ENCODE measurements around the gene THYN1. TPM values are rescaled to one million over a fixed set of nuclear protein-coding genes. Genes with fewer than 3 reads are reported as not detected.
A peak's percentile ranks its signal among the peaks of the same experiment; 100 is the strongest.

THYN1 gene
- 97.0 and 101 TPM in 2 replicates for total RNA-seq (2021)
- long read RNA-seq, transcript THYN1-201 (7 exons, 1,299 nt), result minor isoform, 44 of 238 reads
- long read RNA-seq, transcript THYN1-202 (7 exons, 835 nt), result minor isoform, 18 of 238 reads
- long read RNA-seq, transcript THYN1-203 (8 exons, 943 nt), result minor isoform, 21 of 238 reads
- long read RNA-seq, transcript THYN1-204 (8 exons, 893 nt), result major isoform, 92 of 238 reads
- long read RNA-seq, partial matches to known transcripts, result 36 of 238 reads
- long read RNA-seq, other reads (novel, unspliced or antisense), result 26 of 238 reads

DNA sequence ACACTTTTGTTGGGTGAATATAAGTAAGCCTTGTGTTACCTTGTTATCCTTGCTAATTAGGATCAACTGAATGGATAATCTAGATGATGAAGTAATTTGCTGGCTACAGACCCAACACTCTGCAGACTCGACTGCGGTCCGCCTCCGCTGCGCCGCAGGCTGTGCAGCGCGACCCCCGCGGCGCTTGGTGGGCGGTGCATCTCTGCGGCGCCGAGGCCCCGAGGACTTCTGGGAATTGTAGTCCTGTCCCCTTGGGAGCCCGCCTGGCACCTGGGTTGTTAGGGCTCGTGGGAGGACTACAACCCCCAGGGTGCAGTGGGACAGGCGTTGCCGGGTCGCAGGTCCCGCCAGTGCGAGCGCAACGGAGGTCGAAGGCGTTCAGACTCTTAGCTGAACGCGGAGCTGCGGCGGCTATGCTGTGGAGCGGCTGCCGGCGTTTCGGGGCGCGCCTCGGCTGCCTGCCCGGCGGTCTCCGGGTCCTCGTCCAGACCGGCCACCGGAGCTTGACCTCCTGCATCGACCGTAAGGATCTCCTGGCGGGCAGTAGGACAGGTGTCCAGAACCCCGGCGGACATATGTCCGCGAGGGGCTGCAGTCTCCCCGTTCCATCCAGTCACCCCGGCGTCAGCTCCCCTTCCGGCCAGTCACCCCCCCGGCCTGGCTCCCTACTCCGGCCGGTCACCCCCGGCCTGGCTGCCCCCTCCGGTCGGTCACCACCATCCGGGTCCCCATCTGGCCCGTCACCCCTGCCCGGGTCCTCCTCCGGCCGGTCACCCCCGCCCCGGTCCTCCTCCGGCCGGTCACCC lies at the start of gene THYN1, which contains the start of gene ACAD8:
Gene THYN1, minus strand, starts transcription at position 165 of the 806 bp plus-strand sequence. CDS start 470 bp downstream, outside the sequence.
Gene ACAD8, plus strand, starts transcription at position 381 of the 806 bp plus-strand sequence. Its CDS starts 33 bp downstream, at position 414.
- Histone ChIP-seq H3K4me2 (ENCODE audit: insufficient read depth, insufficient read length, low read length) (peak within 1 kb of the TSS; percentile 77), H3K27ac (ENCODE audit: insufficient read length, low read depth, low read length) (no peak within 1 kb of the TSS), H3K4me1 (ENCODE audit: insufficient read depth, low read length) (0 out of 2 replicates have a peak, but pooled peaks cover 2% of the 10 kb centered on the region), H4K5ac (ENCODE audit: insufficient read length, low read depth, low read length) (no peak within 1 kb of the TSS), H4K20me1 (ENCODE audit: control insufficient read depth, insufficient read depth, insufficient read length) (no peaks in the 10 kb centered on the region), H2BK5ac (ENCODE audit: insufficient read length, low read length) (no peak within 1 kb of the TSS), H3K18ac (ENCODE audit: insufficient read length, low read depth, low read length) (no peak within 1 kb of the TSS), H3K23me2 (ENCODE audit: insufficient read length, low read depth, low read length, poor library complexity, severe bottlenecking) (peaks cover 3% of the 10 kb centered on the region), H2BK120ac (ENCODE audit: low read depth, low read length, poor library complexity, severe bottlenecking) (no peak within 1 kb of the TSS), H4K8ac (replicated peaks; ENCODE audit: insufficient read length, low read depth, low read length) (no peak within 1 kb of the TSS), H2BK20ac (ENCODE audit: low read depth, low read length, poor library complexity, severe bottlenecking) (no peak within 1 kb of the TSS), H3K4ac (ENCODE audit: low read depth, low read length) (no peak within 1 kb of the TSS), H3K56ac (ENCODE audit: insufficient read length, low read depth, low read length) (no peak within 1 kb of the TSS), H3T11ph (ENCODE audit: low read length) (no peak within 1 kb of the TSS), H3K27me3 (ENCODE audit: insufficient read depth, low read length) (no peaks in the 10 kb centered on the region), H2BK15ac (ENCODE audit: low read depth, low read length) (no peak within 1 kb of the TSS), H2AK5ac (ENCODE audit: insufficient read length, low read length) (no peak within 1 kb of the TSS), H3K23ac (ENCODE audit: insufficient read length, low read depth, low read length) (no peak within 1 kb of the TSS), H3K9ac (ENCODE audit: extremely low read depth, insufficient read length, low read length) (peak within 1 kb of the TSS; percentile 48), H4K91ac (ENCODE audit: insufficient read length, low read depth, low read length) (no peak within 1 kb of the TSS), H3K14ac (ENCODE audit: insufficient read depth, low read length) (no peak within 1 kb of the TSS), H3K79me2 (ENCODE audit: insufficient read depth, low read length) (no peaks in the 10 kb centered on the region), H3K9me3 (ENCODE audit: control insufficient read depth, low read depth, low read length) (no peaks in the 10 kb centered on the region), H2BK12ac (ENCODE audit: insufficient read length, low read depth, low read length) (no peak within 1 kb of the TSS), H3K79me1 (ENCODE audit: insufficient read depth, low read depth, low read length, poor library complexity, severe bottlenecking) (no peaks in the 10 kb centered on the region), H2AFZ (ENCODE audit: low read length) (no peak within 1 kb of the TSS)
- no peaks in the 10 kb centered on the region for H3K9me3 Mint-ChIP-seq
- WGBS (ENCODE audit: extremely low coverage, insufficient read length, low lambda C conversion rate), result no CpG with 5 or more reads among the region's 70 CpGs
- H3K36me3 Mint-ChIP-seq (ENCODE audit: insufficient read depth in 1 of 3, low read depth in 3 of 3), result peaks cover 19 to 40% (median 30%) of the 10 kb centered on the region in 3 experiments; a peak in 6 of 7 replicates
- TF ChIP-seq, protein P1, sequence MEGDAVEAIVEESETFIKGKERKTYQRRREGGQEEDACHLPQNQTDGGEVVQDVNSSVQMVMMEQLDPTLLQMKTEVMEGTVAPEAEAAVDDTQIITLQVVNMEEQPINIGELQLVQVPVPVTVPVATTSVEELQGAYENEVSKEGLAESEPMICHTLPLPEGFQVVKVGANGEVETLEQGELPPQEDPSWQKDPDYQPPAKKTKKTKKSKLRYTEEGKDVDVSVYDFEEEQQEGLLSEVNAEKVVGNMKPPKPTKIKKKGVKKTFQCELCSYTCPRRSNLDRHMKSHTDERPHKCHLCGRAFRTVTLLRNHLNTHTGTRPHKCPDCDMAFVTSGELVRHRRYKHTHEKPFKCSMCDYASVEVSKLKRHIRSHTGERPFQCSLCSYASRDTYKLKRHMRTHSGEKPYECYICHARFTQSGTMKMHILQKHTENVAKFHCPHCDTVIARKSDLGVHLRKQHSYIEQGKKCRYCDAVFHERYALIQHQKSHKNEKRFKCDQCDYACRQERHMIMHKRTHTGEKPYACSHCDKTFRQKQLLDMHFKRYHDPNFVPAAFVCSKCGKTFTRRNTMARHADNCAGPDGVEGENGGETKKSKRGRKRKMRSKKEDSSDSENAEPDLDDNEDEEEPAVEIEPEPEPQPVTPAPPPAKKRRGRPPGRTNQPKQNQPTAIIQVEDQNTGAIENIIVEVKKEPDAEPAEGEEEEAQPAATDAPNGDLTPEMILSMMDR (conservative IDR thresholded peaks at IDR 0.05), result no peak
- peak within 1 kb of the TSS; percentile 85 to 91 for H3K4me3 Mint-ChIP-seq
- peaks cover 23 to 26% of the 10 kb centered on the region in 2 experiments for H3K4me1 Mint-ChIP-seq
- no peaks in the 10 kb centered on the region for H3K27me3 Mint-ChIP-seq (ENCODE audit: low read depth)
- peak; percentile 98 for DNase-seq
- H3K27ac Mint-ChIP-seq, result peak within 1 kb of the TSS in 2 of 3 experiments; percentile 38 to 75

Data from H9 (cell line).